HEK293 (cell line): Measurements from ENCODE around the gene ARSB.
"Not testable (repeated sequence)": the region's sequence is repeated elsewhere in the genome, so short reads cannot be mapped to it uniquely, and the experiment has no call there.

Experiments
- CTCF ChIA-PET: fragments of 350-600 bp; formaldehyde crosslinking; extraction: SDS; loops from one replicate; lab custom pipeline; 2021; ENCODE audit warnings: antibody characterized with exemption; lab: Yijun Ruan, JAX
- POLR2A ChIA-PET: fragments of 300-600 bp; formaldehyde crosslinking; extraction: SDS; loops from one replicate; lab custom pipeline; 2020; ENCODE audit warnings: antibody characterized with exemption, inconsistent platforms; lab: Yijun Ruan, JAX
- H3K27ac ChIP-seq: fragments of 200-500 bp; sonication (Bioruptor generic); 2 replicates; pipeline ENCODE4 v1.5.1; 2014; ENCODE audit warnings: low read depth, low read length, control low read depth, inconsistent platforms; ENCODE audit errors: extremely low read depth
- H3K36me3 ChIP-seq, 2 experiments: fragments of 200-500 bp in 1 of 2; sonication (Bioruptor generic) in 1 of 2; 1 replicate in 1 of 2; 2 replicates in 1 of 2; pipeline ENCODE4 v1.5.1; 2014 to 2017; ENCODE audit warnings: inconsistent platforms in 2 of 2, low read length in 2 of 2; ENCODE audit not compliant: control insufficient read depth in 2 of 2, insufficient read depth in 1 of 2
- H3K4me1 ChIP-seq: fragments of 200-500 bp; sonication (Bioruptor generic); 2 replicates; pipeline ENCODE4 v1.5.1; 2014; ENCODE audit warnings: mild to moderate bottlenecking, low read length, inconsistent platforms; ENCODE audit not compliant: control insufficient read depth, insufficient read depth
- H3K4me3 ChIP-seq: 2 replicates; pipeline ENCODE4 v1.5.1; 2011; ENCODE audit warnings: low read depth, mild to moderate bottlenecking, control low read depth, low read length, moderate library complexity
- H3K9me3 ChIP-seq: fragments of 200-500 bp; sonication (Bioruptor generic); 2 replicates; pipeline ENCODE4 v1.5.1; 2014; ENCODE audit warnings: low read depth, low read length, inconsistent platforms; ENCODE audit not compliant: control insufficient read depth, insufficient read depth
- HOXC10 ChIP-seq: sonication (generic); formaldehyde crosslinking; IDR thresholded peaks from 2 replicates; pipeline ENCODE4 v1.8.1; 2023; ENCODE audit warnings: mild to moderate bottlenecking, missing genetic modification reagents
- PRDM1 ChIP-seq: fragments of 450-650 bp; formaldehyde crosslinking; IDR thresholded peaks from 2 replicates; pipeline ENCODE4; 2016; ENCODE audit warnings: missing biosample characterization, missing genetic modification characterization
- YY2 ChIP-seq: fragments of 450-650 bp; formaldehyde crosslinking; IDR thresholded peaks from 2 replicates; pipeline ENCODE4 v1.5.1; 2016; ENCODE audit warnings: missing biosample characterization, missing genetic modification characterization
- ZBTB8A ChIP-seq: fragments of 450-650 bp; formaldehyde crosslinking; IDR thresholded peaks from 2 replicates; pipeline ENCODE4 v1.5.1; 2016; ENCODE audit warnings: missing biosample characterization, missing genetic modification characterization
- ZIC2 ChIP-seq: fragments of 450-650 bp; formaldehyde crosslinking; IDR thresholded peaks from 2 replicates; pipeline ENCODE4 v1.5.1; 2016; ENCODE audit warnings: missing biosample characterization, missing genetic modification characterization
- ZNF266 ChIP-seq: fragments of 450-650 bp; formaldehyde crosslinking; IDR thresholded peaks from 2 replicates; pipeline ENCODE4 v1.5.1; 2016; ENCODE audit warnings: missing biosample characterization, missing genetic modification characterization, low read depth
- ZNF280D ChIP-seq: fragments of 450-650 bp; formaldehyde crosslinking; IDR thresholded peaks from 2 replicates; pipeline ENCODE4 v1.5.1; 2016; ENCODE audit warnings: missing biosample characterization, missing genetic modification characterization
- ZNF394 ChIP-seq: fragments of 450-650 bp; formaldehyde crosslinking; IDR thresholded peaks from 2 replicates; pipeline ENCODE4 v1.5.1; 2016; ENCODE audit warnings: missing biosample characterization, missing genetic modification characterization, mild to moderate bottlenecking, moderate library complexity, borderline replicate concordance
- ZNF514 ChIP-seq: fragments of 450-650 bp; formaldehyde crosslinking; IDR thresholded peaks from 2 replicates; pipeline ENCODE4 v1.5.1; 2016; ENCODE audit warnings: missing biosample characterization, missing genetic modification characterization
- ZNF585B ChIP-seq: fragments of 450-650 bp; formaldehyde crosslinking; IDR thresholded peaks from 2 replicates; pipeline ENCODE4 v1.5.1; 2016; ENCODE audit warnings: missing biosample characterization, missing genetic modification characterization
- ZNF600 ChIP-seq: fragments of 450-650 bp; formaldehyde crosslinking; IDR thresholded peaks from 2 replicates; pipeline ENCODE4 v1.5.1; 2016; ENCODE audit warnings: missing biosample characterization, missing genetic modification characterization
- ZNF623 ChIP-seq: fragments of 450-650 bp; formaldehyde crosslinking; IDR thresholded peaks from 2 replicates; pipeline ENCODE4 v1.5.1; 2016; ENCODE audit warnings: missing biosample characterization, missing genetic modification characterization
- ZNF624 ChIP-seq: fragments of 450-650 bp; formaldehyde crosslinking; IDR thresholded peaks from 2 replicates; pipeline ENCODE4 v1.5.1; 2017; ENCODE audit warnings: missing biosample characterization, missing genetic modification characterization
- ZNF645 ChIP-seq: fragments of 450-650 bp; formaldehyde crosslinking; IDR thresholded peaks from 2 replicates; pipeline ENCODE4; 2016; ENCODE audit warnings: missing biosample characterization, missing genetic modification characterization
- ZNF692 ChIP-seq: fragments of 450-650 bp; formaldehyde crosslinking; IDR thresholded peaks from 2 replicates; pipeline ENCODE4 v1.5.1; 2016; ENCODE audit warnings: missing biosample characterization, missing genetic modification characterization
- ZNF707 ChIP-seq: fragments of 450-650 bp; formaldehyde crosslinking; IDR thresholded peaks from 2 replicates; pipeline ENCODE4 v1.5.1; 2016; ENCODE audit warnings: missing biosample characterization, missing genetic modification characterization
- ZNF777 ChIP-seq: fragments of 450-650 bp; formaldehyde crosslinking; IDR thresholded peaks from 2 replicates; pipeline ENCODE4 v1.5.1; 2017; ENCODE audit warnings: missing biosample characterization, missing genetic modification characterization, borderline replicate concordance
- ZNF785 ChIP-seq: fragments of 450-650 bp; formaldehyde crosslinking; IDR thresholded peaks from 2 replicates; pipeline ENCODE4 v1.5.1; 2016; ENCODE audit warnings: missing biosample characterization, missing genetic modification characterization
- ZSCAN30 ChIP-seq: fragments of 450-650 bp; IDR thresholded peaks from 2 replicates; pipeline ENCODE4 v1.5.1; 2018; ENCODE audit warnings: missing biosample characterization, mild to moderate bottlenecking, missing genetic modification characterization, moderate library complexity

ARSB gene

GRCh38 chr5:78734094-78734845 is 250.8 kb downstream of the ARSB start:
- CTCF ChIA-PET, result no interaction called here
- H3K4me1 ChIP-seq, result no peaks in the 10 kb centered on the region
- no peaks in the 10 kb centered on the region for H3K9me3 ChIP-seq
- no peak overlapping the region for H3K27ac ChIP-seq
- H3K36me3 ChIP-seq, result no peaks in the 10 kb centered on the region
- TF ChIP-seq ZNF623 (tag by site-specific recombination) (no peak), ZNF600 (tag by site-specific recombination) (no peak), ZNF707 (no peak), HOXC10 (CRISPR knock-in tag) (no peak), ZBTB8A (tag by site-specific recombination) (no peak), YY2 (tag by site-specific recombination) (no peak), ZNF785 (tag by site-specific recombination) (no peak), ZNF777 (tag by site-specific recombination) (no peak), ZNF645 (tag by site-specific recombination) (no peak), ZSCAN30 (tag by site-specific recombination) (no peak), ZNF585B (tag by site-specific recombination) (no peak)
- H3K4me3 ChIP-seq, result no peak overlapping the region
- POLR2A ChIA-PET, result no interaction called here

GRCh38 chr5:78732721-78733120 is 252.4 kb downstream of the ARSB start:
- CTCF ChIA-PET, H3K9me3 ChIP-seq, H3K4me1 ChIP-seq, H3K36me3 ChIP-seq, H3K4me3 ChIP-seq, H3K27ac ChIP-seq: not testable (repeated sequence)
- POLR2A ChIA-PET, result interaction anchor here (0.7 kb wide), 1 partner anchor 74 kb away, joined by 6 read pairs; no protein-coding TSS in a partner anchor

- TF ChIP-seq ZNF624 (tag by site-specific recombination) (no peak), PRDM1 (tag by site-specific recombination) (0 out of 2 replicates have a peak, but pooled peaks have one; percentile 14)
- no peaks in the 10 kb centered on the region for H3K4me1 ChIP-seq
- POLR2A ChIA-PET, result interaction anchor here (0.6 kb wide), 1 partner anchor 27 kb away, joined by 3 read pairs; no protein-coding TSS in a partner anchor
Observed at GRCh38 chr5:78731884-78732283, 253.2 kb downstream of the ARSB start.

GRCh38 chr5:78730300-78731094 is 254.6 kb downstream of the ARSB start:
- no peak overlapping the region for H3K27ac ChIP-seq
- no peaks in the 10 kb centered on the region for H3K36me3 ChIP-seq
- no peak overlapping the region for H3K4me3 ChIP-seq
- no peaks in the 10 kb centered on the region for H3K9me3 ChIP-seq
- H3K4me1 ChIP-seq, result no peaks in the 10 kb centered on the region
- ChIA-PET CTCF (interaction anchor here (1.1 kb wide), 1 partner anchor 31 kb away, joined by 3 read pairs; no protein-coding TSS in a partner anchor), POLR2A (no interaction called here)
- TF ChIP-seq ZIC2 (peak; percentile 45; the same call in 1 of the 2 replicates), ZNF394 (tag by site-specific recombination) (no peak), ZNF692 (tag by site-specific recombination) (no peak), ZNF266 (tag by site-specific recombination) (no peak), ZNF514 (tag by site-specific recombination) (no peak), ZNF280D (tag by site-specific recombination) (no peak)

More at GRCh38 chr5:78731884-78732283, 253.2 kb downstream of the ARSB start:
- CTCF ChIA-PET, result interaction anchor here (1.1 kb wide), 1 partner anchor 32 kb away, joined by 3 read pairs; no protein-coding TSS in a partner anchor
- Histone ChIP-seq H3K4me3 (no peak overlapping the region), H3K27ac (no peak overlapping the region), H3K36me3 (no peaks in the 10 kb centered on the region), H3K9me3 (no peaks in the 10 kb centered on the region)
